HEK293 (cell line): ENCODE results near the gene OPA1.

Experiments
- IKZF3 ChIP-seq: fragments of 450-650 bp; IDR thresholded peaks from 2 replicates; pipeline ENCODE4 v1.5.0; 2018; ENCODE audit warnings: missing biosample characterization, mild to moderate bottlenecking, missing genetic modification characterization, moderate library complexity
- KLF7 ChIP-seq: fragments of 450-650 bp; formaldehyde crosslinking; IDR thresholded peaks from 2 replicates; pipeline ENCODE4 v1.5.1; 2016; ENCODE audit warnings: missing biosample characterization, missing genetic modification characterization, borderline replicate concordance
- MZF1 ChIP-seq: fragments of 450-650 bp; formaldehyde crosslinking; IDR thresholded peaks from 2 replicates; pipeline ENCODE4 v1.5.1; 2017; ENCODE audit warnings: missing biosample characterization, missing genetic modification characterization, borderline replicate concordance
- SP3 ChIP-seq: fragments of 450-650 bp; formaldehyde crosslinking; IDR thresholded peaks from 2 replicates; pipeline ENCODE4 v1.5.1; 2016; ENCODE audit warnings: missing biosample characterization, missing genetic modification characterization
- WT1 ChIP-seq: fragments of 450-650 bp; formaldehyde crosslinking; IDR thresholded peaks from 2 replicates; pipeline ENCODE4 v1.5.1; 2016; ENCODE audit warnings: missing biosample characterization, missing genetic modification characterization
- ZBTB7A ChIP-seq: fragments of 450-650 bp; formaldehyde crosslinking; IDR thresholded peaks from 2 replicates; pipeline ENCODE4 v1.5.1; 2016; ENCODE audit warnings: low read depth, missing biosample characterization, missing genetic modification characterization
- ZNF133 ChIP-seq: fragments of 450-650 bp; formaldehyde crosslinking; IDR thresholded peaks from 2 replicates; pipeline ENCODE4 v1.5.1; 2016; ENCODE audit warnings: missing biosample characterization, missing genetic modification characterization
- ZNF138 ChIP-seq: fragments of 450-650 bp; formaldehyde crosslinking; IDR thresholded peaks from 2 replicates; pipeline ENCODE4 v1.5.1; 2016; ENCODE audit warnings: missing biosample characterization, missing genetic modification characterization, borderline replicate concordance
- ZNF2 ChIP-seq: fragments of 450-650 bp; formaldehyde crosslinking; IDR thresholded peaks from 2 replicates; pipeline ENCODE4 v1.5.1; 2016; ENCODE audit warnings: missing biosample characterization, missing genetic modification characterization
- ZNF202 ChIP-seq: fragments of 450-650 bp; formaldehyde crosslinking; IDR thresholded peaks from 2 replicates; pipeline ENCODE4 v1.5.1; 2016; ENCODE audit warnings: missing biosample characterization, missing genetic modification characterization, borderline replicate concordance
- ZNF24 ChIP-seq: fragments of 450-650 bp; formaldehyde crosslinking; IDR thresholded peaks from 2 replicates; pipeline ENCODE4 v1.5.1; 2016; ENCODE audit warnings: missing biosample characterization, missing genetic modification characterization
- ZNF292 ChIP-seq: fragments of 450-650 bp; formaldehyde crosslinking; IDR thresholded peaks from 2 replicates; pipeline ENCODE4 v1.5.1; 2016; ENCODE audit warnings: low read depth, missing biosample characterization, missing genetic modification characterization, borderline replicate concordance
- ZNF311 ChIP-seq: fragments of 450-650 bp; formaldehyde crosslinking; IDR thresholded peaks from 2 replicates; pipeline ENCODE4 v1.5.1; 2017; ENCODE audit warnings: missing biosample characterization, missing genetic modification characterization, borderline replicate concordance
- ZNF514 ChIP-seq: fragments of 450-650 bp; formaldehyde crosslinking; IDR thresholded peaks from 2 replicates; pipeline ENCODE4 v1.5.1; 2016; ENCODE audit warnings: missing biosample characterization, missing genetic modification characterization
- ZNF549 ChIP-seq: fragments of 450-650 bp; IDR thresholded peaks from 2 replicates; pipeline ENCODE4 v1.5.1; 2018; ENCODE audit warnings: missing biosample characterization, missing genetic modification characterization, mild to moderate bottlenecking, inconsistent platforms, moderate library complexity
- ZNF558 ChIP-seq: fragments of 450-650 bp; formaldehyde crosslinking; IDR thresholded peaks from 2 replicates; pipeline ENCODE4 v1.5.1; 2016; ENCODE audit warnings: missing biosample characterization, missing genetic modification characterization
- ZNF561 ChIP-seq: fragments of 450-650 bp; IDR thresholded peaks from 2 replicates; pipeline ENCODE4 v1.5.1; 2018; ENCODE audit warnings: missing biosample characterization, missing genetic modification characterization, borderline replicate concordance
- ZNF585B ChIP-seq: fragments of 450-650 bp; formaldehyde crosslinking; IDR thresholded peaks from 2 replicates; pipeline ENCODE4 v1.5.1; 2016; ENCODE audit warnings: missing biosample characterization, missing genetic modification characterization
- ZNF658 ChIP-seq: fragments of 450-650 bp; formaldehyde crosslinking; IDR thresholded peaks from 2 replicates; pipeline ENCODE4; 2016; ENCODE audit warnings: missing biosample characterization, missing genetic modification characterization
- ZNF701 ChIP-seq: fragments of 450-650 bp; formaldehyde crosslinking; IDR thresholded peaks from 2 replicates; pipeline ENCODE4 v1.5.1; 2016; ENCODE audit warnings: missing biosample characterization, missing genetic modification characterization
- TF ChIP-seq, protein P1 (sequence below): fragments of 450-650 bp; formaldehyde crosslinking; conservative IDR thresholded peaks from 2 replicates; pipeline ENCODE4 v1.5.1; 2016; ENCODE audit warnings: low read depth, missing biosample characterization, missing genetic modification characterization
- TF ChIP-seq, protein P2 (sequence below): fragments of 450-650 bp; formaldehyde crosslinking; IDR thresholded peaks from 2 replicates; pipeline ENCODE4 v1.5.1; 2017; ENCODE audit warnings: missing biosample characterization, missing genetic modification characterization
- TF ChIP-seq, protein P3 (sequence below): fragments of 450-650 bp; formaldehyde crosslinking; IDR thresholded peaks from 2 replicates; pipeline ENCODE4 v1.5.1; 2016; ENCODE audit warnings: missing biosample characterization, missing genetic modification characterization
- TF ChIP-seq, protein P4 (sequence below): fragments of 450-650 bp; formaldehyde crosslinking; IDR thresholded peaks from 2 replicates; pipeline ENCODE4 v1.5.1; 2016; ENCODE audit warnings: missing biosample characterization, missing genetic modification characterization
- TF ChIP-seq, protein P5 (sequence below): fragments of 450-650 bp; formaldehyde crosslinking; IDR thresholded peaks from 2 replicates; pipeline ENCODE4 v1.5.1; 2016; ENCODE audit warnings: missing biosample characterization, missing genetic modification characterization
- TF ChIP-seq, protein P6 (sequence below): fragments of 450-650 bp; formaldehyde crosslinking; IDR thresholded peaks from 2 replicates; pipeline ENCODE4 v1.5.1; 2017; ENCODE audit warnings: missing biosample characterization, mild to moderate bottlenecking, missing genetic modification characterization, moderate library complexity

The OPA1 gene

DNA sequence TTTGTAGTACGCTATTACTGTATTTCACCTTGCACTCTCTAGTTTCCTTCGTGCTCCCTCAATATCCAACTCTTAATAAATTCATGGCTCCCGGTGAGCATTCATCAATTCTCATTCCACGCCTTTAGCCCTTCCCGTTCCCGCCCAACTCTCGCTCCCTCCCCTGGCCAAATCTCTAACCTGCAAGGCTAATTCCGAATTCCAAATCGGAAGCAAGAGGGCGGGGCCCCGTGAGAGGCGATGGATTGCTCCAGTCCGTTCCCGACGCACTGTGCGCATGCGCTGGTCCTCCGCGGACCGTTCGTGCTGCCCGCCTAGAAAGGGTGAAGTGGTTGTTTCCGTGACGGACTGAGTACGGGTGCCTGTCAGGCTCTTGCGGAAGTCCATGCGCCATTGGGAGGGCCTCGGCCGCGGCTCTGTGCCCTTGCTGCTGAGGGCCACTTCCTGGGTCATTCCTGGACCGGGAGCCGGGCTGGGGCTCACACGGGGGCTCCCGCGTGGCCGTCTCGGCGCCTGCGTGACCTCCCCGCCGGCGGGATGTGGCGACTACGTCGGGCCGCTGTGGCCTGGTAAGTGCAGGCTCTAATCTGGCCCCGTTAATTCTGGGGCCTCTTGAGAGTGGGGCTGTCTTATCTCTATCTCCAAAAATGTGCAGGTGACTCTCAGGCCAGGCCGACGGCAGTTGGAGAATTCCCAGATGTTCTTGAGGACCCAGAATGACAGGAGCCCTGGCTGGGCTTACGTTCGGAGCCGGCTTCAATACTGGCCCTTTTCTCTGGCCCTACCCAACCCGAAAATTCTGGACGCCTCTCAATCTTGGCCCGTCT is at the start of gene OPA1 (continued):
- TF ChIP-seq, protein P1, sequence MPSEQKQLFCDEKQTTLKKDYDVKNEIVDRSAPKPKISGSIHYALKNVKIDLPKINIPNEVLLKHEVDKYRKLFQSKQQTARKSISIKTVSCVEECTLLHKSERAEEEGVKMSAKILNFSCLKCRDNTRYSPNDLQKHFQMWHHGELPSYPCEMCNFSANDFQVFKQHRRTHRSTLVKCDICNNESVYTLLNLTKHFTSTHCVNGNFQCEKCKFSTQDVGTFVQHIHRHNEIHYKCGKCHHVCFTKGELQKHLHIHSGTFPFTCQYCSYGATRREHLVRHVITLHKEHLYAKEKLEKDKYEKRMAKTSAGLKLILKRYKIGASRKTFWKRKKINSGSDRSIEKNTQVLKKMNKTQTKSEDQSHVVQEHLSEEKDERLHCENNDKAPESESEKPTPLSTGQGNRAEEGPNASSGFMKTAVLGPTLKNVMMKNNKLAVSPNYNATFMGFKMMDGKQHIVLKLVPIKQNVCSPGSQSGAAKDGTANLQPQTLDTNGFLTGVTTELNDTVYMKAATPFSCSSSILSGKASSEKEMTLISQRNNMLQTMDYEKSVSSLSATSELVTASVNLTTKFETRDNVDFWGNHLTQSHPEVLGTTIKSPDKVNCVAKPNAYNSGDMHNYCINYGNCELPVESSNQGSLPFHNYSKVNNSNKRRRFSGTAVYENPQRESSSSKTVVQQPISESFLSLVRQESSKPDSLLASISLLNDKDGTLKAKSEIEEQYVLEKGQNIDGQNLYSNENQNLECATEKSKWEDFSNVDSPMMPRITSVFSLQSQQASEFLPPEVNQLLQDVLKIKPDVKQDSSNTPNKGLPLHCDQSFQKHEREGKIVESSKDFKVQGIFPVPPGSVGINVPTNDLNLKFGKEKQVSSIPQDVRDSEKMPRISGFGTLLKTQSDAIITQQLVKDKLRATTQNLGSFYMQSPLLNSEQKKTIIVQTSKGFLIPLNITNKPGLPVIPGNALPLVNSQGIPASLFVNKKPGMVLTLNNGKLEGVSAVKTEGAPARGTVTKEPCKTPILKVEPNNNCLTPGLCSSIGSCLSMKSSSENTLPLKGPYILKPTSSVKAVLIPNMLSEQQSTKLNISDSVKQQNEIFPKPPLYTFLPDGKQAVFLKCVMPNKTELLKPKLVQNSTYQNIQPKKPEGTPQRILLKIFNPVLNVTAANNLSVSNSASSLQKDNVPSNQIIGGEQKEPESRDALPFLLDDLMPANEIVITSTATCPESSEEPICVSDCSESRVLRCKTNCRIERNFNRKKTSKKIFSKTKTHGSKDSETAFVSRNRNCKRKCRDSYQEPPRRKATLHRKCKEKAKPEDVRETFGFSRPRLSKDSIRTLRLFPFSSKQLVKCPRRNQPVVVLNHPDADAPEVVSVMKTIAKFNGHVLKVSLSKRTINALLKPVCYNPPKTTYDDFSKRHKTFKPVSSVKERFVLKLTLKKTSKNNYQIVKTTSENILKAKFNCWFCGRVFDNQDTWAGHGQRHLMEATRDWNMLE (tag by site-specific recombination) = peak; percentile 57; the same call in 1 of the 2 replicates
- TF ChIP-seq ZNF138 (no peak), IKZF3 (peak; percentile 96), MZF1 (tag by site-specific recombination) (no peak), ZNF24 (tag by site-specific recombination) (no peak), ZNF701 (no peak), WT1 (tag by site-specific recombination) (no peak), ZNF549 (tag by site-specific recombination) (no peak), ZNF202 (tag by site-specific recombination) (no peak), ZNF658 (tag by site-specific recombination) (no peak), ZNF133 (tag by site-specific recombination) (no peak), ZNF558 (0 out of 2 replicates have a peak, but pooled peaks have one; percentile 5), ZNF585B (tag by site-specific recombination) (no peak), ZNF514 (tag by site-specific recombination) (no peak), SP3 (peak; percentile 63), ZNF2 (tag by site-specific recombination) (0 out of 2 replicates have a peak, but pooled peaks have one; percentile 40), ZBTB7A (tag by site-specific recombination) (no peak), ZNF311 (tag by site-specific recombination) (no peak), KLF7 (no peak), ZNF561 (tag by site-specific recombination) (peak; percentile 82; the same call in 1 of the 2 replicates), ZNF292 (tag by site-specific recombination) (no peak)
- TF ChIP-seq, protein P2, sequence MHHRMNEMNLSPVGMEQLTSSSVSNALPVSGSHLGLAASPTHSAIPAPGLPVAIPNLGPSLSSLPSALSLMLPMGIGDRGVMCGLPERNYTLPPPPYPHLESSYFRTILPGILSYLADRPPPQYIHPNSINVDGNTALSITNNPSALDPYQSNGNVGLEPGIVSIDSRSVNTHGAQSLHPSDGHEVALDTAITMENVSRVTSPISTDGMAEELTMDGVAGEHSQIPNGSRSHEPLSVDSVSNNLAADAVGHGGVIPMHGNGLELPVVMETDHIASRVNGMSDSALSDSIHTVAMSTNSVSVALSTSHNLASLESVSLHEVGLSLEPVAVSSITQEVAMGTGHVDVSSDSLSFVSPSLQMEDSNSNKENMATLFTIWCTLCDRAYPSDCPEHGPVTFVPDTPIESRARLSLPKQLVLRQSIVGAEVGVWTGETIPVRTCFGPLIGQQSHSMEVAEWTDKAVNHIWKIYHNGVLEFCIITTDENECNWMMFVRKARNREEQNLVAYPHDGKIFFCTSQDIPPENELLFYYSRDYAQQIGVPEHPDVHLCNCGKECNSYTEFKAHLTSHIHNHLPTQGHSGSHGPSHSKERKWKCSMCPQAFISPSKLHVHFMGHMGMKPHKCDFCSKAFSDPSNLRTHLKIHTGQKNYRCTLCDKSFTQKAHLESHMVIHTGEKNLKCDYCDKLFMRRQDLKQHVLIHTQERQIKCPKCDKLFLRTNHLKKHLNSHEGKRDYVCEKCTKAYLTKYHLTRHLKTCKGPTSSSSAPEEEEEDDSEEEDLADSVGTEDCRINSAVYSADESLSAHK = no peak; the same call in 1 of the 2 replicates
- TF ChIP-seq, protein P3, sequence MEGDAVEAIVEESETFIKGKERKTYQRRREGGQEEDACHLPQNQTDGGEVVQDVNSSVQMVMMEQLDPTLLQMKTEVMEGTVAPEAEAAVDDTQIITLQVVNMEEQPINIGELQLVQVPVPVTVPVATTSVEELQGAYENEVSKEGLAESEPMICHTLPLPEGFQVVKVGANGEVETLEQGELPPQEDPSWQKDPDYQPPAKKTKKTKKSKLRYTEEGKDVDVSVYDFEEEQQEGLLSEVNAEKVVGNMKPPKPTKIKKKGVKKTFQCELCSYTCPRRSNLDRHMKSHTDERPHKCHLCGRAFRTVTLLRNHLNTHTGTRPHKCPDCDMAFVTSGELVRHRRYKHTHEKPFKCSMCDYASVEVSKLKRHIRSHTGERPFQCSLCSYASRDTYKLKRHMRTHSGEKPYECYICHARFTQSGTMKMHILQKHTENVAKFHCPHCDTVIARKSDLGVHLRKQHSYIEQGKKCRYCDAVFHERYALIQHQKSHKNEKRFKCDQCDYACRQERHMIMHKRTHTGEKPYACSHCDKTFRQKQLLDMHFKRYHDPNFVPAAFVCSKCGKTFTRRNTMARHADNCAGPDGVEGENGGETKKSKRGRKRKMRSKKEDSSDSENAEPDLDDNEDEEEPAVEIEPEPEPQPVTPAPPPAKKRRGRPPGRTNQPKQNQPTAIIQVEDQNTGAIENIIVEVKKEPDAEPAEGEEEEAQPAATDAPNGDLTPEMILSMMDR (tag by site-specific recombination) = no peak; the same call in 1 of the 2 replicates
- TF ChIP-seq, protein P4, sequence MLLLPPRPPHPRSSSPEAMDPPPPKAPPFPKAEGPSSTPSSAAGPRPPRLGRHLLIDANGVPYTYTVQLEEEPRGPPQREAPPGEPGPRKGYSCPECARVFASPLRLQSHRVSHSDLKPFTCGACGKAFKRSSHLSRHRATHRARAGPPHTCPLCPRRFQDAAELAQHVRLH (tag by site-specific recombination) = peak; percentile 78
- TF ChIP-seq, protein P5, sequence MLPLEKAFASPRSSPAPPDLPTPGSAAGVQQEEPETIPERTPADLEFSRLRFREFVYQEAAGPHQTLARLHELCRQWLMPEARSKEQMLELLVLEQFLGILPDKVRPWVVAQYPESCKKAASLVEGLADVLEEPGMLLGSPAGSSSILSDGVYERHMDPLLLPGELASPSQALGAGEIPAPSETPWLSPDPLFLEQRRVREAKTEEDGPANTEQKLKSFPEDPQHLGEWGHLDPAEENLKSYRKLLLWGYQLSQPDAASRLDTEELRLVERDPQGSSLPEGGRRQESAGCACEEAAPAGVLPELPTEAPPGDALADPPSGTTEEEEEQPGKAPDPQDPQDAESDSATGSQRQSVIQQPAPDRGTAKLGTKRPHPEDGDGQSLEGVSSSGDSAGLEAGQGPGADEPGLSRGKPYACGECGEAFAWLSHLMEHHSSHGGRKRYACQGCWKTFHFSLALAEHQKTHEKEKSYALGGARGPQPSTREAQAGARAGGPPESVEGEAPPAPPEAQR (tag by site-specific recombination) = no peak
- TF ChIP-seq, protein P6, sequence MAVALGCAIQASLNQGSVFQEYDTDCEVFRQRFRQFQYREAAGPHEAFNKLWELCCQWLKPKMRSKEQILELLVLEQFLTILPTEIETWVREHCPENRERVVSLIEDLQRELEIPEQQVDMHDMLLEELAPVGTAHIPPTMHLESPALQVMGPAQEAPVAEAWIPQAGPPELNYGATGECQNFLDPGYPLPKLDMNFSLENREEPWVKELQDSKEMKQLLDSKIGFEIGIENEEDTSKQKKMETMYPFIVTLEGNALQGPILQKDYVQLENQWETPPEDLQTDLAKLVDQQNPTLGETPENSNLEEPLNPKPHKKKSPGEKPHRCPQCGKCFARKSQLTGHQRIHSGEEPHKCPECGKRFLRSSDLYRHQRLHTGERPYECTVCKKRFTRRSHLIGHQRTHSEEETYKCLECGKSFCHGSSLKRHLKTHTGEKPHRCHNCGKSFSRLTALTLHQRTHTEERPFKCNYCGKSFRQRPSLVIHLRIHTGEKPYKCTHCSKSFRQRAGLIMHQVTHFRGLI = no peak
